Cardiac muscle cell (in vitro differentiated cells and primary cell): Measurements from ENCODE around the gene ERGIC1. TPM values are rescaled to one million over a fixed set of nuclear protein-coding genes. Genes with fewer than 3 reads are reported as not detected.

Source experiments
- DNase-seq, 2 donors: peaks; one replicate each; pipeline versions ENCODE4 v3.0.0 to v3.0.0-alpha.2; 2010 to 2017; ENCODE audit warnings: low read depth in 1 of 2, low spot score in 1 of 2
- H3K27ac ChIP-seq: fragments of 200-600 bp; sonication (generic); 2 replicates; pipeline ENCODE4 v1.5.1; 2016
- H3K27me3 ChIP-seq: fragments of 200-600 bp; sonication (generic); 2 replicates; pipeline ENCODE4 v1.6.0; 2016; ENCODE audit warnings: control low read depth
- H3K36me3 ChIP-seq: fragments of 200-600 bp; sonication (generic); 2 replicates; pipeline ENCODE4 v1.5.1; 2016; ENCODE audit warnings: control low read depth
- H3K4me1 ChIP-seq: fragments of 200-600 bp; sonication (generic); 2 replicates; pipeline ENCODE4 v1.8.1; 2017; ENCODE audit warnings: low read depth, mild to moderate bottlenecking, mixed run types
- H3K4me3 ChIP-seq: fragments of 200-600 bp; sonication (generic); 2 replicates; pipeline ENCODE4 v1.5.1; 2016; ENCODE audit warnings: mild to moderate bottlenecking
- H3K9me3 ChIP-seq: fragments of 200-600 bp; sonication (generic); 2 replicates; pipeline ENCODE4 v1.5.1; 2017; ENCODE audit warnings: low read depth, mild to moderate bottlenecking, control low read depth
- polyA plus RNA-seq: library from polyadenylated mRNA; unstranded; fragments of >200 nt; fragmentation: Nextera tagmentation; extraction: Ambion mirVana; gene quantifications from 2 replicates; pipeline ENCODE4 v1.2.1, GENCODE V29; 2016
- total RNA-seq: library from RNA; depleted of rRNA; stranded (reverse); fragments of >200 nt; gene quantifications from 2 replicates; pipeline ENCODE4 v1.2.3, GENCODE V29; 2016
- TF ChIP-seq, protein P1 (sequence below): IDR thresholded peaks from 2 replicates; pipeline ENCODE4 v1.5.1; 2012; ENCODE audit warnings: low read depth, mild to moderate bottlenecking, low read length

The ERGIC1 gene
- total and polyA plus RNA-seq, 2 experiments from 2014 or later: 15.4 to 77.3 TPM

DNA sequence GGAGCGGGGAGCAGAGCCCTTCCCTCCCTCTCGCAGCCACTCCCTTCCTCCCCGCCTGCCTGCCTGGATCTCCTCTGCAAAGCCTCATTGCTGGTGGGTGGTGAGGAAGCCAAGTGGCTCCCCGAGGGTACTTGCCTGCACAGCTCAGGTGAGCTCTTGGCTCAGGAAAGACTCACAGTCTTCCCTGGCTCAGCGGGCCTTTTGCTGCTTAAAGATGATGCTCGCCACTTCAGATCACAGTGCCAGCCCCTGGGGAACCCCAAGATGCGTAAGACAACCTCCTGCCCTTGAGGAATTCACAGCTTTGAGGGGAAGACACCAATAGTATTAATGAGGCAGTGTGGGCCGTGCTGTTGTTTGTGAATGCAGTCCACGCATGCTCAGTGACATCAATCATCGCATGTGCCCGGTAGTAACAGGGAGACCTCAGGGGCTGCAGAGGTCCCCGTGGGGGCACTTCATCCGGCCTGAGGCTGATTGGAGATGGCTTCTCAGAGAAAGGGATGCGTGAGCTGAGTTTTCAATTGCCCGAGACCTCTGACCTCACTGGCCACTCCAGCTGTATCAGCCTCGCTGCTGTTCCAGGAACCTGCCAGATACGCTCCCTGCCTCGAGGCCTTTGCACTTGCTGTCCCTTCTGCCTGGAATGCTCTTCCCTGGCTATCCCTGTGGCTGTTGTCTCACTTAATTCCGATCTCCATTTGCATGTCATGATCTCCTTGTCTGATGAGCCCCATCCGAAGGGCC is 36.8 kb downstream of the ERGIC1 start:
- H3K4me1 ChIP-seq: peaks cover 40% of the 10 kb centered on the region

DNA sequence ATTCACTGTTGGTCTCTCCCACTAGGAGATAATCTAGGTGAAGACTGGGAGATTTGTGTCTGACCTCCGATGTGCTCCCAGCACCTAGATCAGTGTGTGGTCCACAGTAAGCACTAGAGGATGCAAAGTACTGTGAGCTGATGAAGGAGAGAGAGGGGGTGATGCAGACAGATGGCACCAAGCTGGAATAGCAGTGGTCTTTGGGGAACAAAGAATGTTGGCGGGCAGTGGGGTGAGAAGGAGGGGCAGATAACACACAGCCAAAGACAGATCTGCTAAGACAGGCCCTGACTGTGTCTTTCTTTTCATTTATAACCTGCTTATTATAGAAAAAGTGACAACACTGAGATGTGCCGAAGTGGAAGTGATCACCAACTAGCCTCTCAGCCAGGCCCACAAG is 37.5 kb downstream of the ERGIC1 start:
- peaks cover 40% of the 10 kb centered on the region for H3K4me1 ChIP-seq
- TF ChIP-seq, protein P1, sequence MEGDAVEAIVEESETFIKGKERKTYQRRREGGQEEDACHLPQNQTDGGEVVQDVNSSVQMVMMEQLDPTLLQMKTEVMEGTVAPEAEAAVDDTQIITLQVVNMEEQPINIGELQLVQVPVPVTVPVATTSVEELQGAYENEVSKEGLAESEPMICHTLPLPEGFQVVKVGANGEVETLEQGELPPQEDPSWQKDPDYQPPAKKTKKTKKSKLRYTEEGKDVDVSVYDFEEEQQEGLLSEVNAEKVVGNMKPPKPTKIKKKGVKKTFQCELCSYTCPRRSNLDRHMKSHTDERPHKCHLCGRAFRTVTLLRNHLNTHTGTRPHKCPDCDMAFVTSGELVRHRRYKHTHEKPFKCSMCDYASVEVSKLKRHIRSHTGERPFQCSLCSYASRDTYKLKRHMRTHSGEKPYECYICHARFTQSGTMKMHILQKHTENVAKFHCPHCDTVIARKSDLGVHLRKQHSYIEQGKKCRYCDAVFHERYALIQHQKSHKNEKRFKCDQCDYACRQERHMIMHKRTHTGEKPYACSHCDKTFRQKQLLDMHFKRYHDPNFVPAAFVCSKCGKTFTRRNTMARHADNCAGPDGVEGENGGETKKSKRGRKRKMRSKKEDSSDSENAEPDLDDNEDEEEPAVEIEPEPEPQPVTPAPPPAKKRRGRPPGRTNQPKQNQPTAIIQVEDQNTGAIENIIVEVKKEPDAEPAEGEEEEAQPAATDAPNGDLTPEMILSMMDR: no peak
- H3K27ac ChIP-seq: peak overlapping the region; percentile 92
- H3K27me3 ChIP-seq: no peaks in the 10 kb centered on the region
- H3K36me3 ChIP-seq: no peaks in the 10 kb centered on the region
- DNase-seq: no peak
- no peak overlapping the region for H3K4me3 ChIP-seq
- no peaks in the 10 kb centered on the region for H3K9me3 ChIP-seq

More for the DNA sequence above, 36.8 kb downstream of the ERGIC1 start:
- no peaks in the 10 kb centered on the region for H3K27me3 ChIP-seq
- TF ChIP-seq, protein P1: no peak
- H3K27ac ChIP-seq: peak overlapping the region; percentile 92
- H3K4me3 ChIP-seq: no peak overlapping the region
- H3K9me3 ChIP-seq: no peaks in the 10 kb centered on the region
- DNase-seq: no peak
- H3K36me3 ChIP-seq: no peaks in the 10 kb centered on the region

DNA sequence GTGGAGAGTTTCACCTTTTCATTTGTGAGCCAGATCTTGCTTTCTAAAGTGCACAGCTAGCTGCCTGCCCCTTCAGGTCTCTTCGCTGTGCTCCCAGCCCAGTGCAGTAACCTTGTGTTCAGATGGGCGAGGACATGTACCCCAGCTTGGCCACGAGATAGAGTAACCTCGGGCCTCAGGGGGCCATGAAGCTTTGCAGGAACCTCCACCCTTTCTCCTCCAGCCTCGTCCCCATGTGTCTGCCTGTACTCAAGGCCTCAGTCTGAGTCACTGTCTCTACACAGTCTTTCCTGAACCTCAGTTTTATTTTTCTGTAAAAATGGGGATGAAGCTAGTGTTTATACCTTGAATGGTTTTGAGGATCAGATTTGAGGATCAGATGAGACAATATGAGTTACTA is 37.9 kb downstream of the ERGIC1 start:
- DNase-seq: no peak
- H3K9me3 ChIP-seq: no peaks in the 10 kb centered on the region
- H3K4me1 ChIP-seq: peaks cover 40% of the 10 kb centered on the region
- H3K36me3 ChIP-seq: no peaks in the 10 kb centered on the region
- no peaks in the 10 kb centered on the region for H3K27me3 ChIP-seq
- peak overlapping the region; percentile 92 for H3K27ac ChIP-seq
- TF ChIP-seq, protein P1: no peak
- no peak overlapping the region for H3K4me3 ChIP-seq

DNA sequence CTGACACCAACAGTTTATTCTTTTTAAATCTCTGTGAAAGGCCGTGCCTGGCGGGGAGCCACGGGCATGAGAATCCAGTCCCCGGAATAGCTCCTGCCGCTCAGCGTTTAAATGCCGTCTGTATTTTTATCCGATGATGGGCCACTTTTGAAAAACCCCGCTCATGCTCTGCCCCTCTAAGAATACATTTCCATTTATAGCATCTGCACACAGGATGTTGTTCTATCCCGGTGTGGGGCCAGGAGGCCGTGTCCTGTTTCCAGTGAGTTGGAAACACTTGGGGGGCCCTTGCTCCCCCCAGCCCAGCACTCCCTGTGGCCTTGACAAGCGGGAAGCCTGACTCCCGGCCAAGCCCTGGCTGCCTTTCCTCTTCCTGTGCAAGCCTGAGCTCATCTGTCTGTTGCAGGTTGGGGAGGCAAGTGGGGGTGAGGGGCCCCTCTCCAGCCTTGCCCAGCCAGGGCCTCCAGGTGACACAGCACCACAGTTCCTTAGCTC is 39.0 kb downstream of the ERGIC1 start:
- no peaks in the 10 kb centered on the region for H3K36me3 ChIP-seq
- TF ChIP-seq, protein P1: no peak
- peak; percentile 71 to 79 for DNase-seq
- H3K4me3 ChIP-seq: no peak overlapping the region
- no peaks in the 10 kb centered on the region for H3K9me3 ChIP-seq
- H3K27ac ChIP-seq: peak overlapping the region; percentile 92
- no peaks in the 10 kb centered on the region for H3K27me3 ChIP-seq
- H3K4me1 ChIP-seq: peaks cover 46% of the 10 kb centered on the region

DNA sequence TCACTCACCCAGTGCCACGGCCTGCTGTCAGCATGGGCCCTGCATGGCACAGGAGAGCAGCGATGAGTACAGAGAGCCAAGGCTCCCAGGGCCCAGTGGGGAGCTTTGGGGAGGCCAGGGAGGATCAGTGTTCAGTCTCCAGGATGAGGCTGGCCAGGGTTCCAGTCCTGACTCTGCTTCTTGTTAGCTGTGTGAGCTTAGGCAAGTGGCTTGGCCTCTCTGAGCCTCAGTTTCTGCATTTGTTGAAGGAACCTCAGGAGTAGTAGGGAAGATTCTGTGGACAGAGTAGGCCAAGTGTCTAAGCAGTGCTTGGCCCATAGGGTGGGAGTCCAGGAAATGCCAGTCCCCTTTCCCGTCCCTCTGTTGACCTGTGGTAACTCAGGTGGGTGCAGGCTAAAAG is 39.5 kb downstream of the ERGIC1 start:
- no peak overlapping the region for H3K4me3 ChIP-seq
- no peaks in the 10 kb centered on the region for H3K36me3 ChIP-seq
- no peaks in the 10 kb centered on the region for H3K9me3 ChIP-seq
- peaks cover 46% of the 10 kb centered on the region for H3K4me1 ChIP-seq
- H3K27ac ChIP-seq: peak overlapping the region; percentile 92
- TF ChIP-seq, protein P1: no peak
- no peak for DNase-seq
- H3K27me3 ChIP-seq: no peaks in the 10 kb centered on the region
